ENCODE results near the gene IRS4. TPM values are rescaled to one million over a fixed set of nuclear protein-coding genes. Genes with fewer than 3 reads are reported as not detected.

Gene IRS4
- total RNA-seq, 3 donors from 2014 or later, result not detected

- ATAC-seq, result no peak
- no peaks in the 10 kb centered on the region for H3K4me1 Mint-ChIP-seq (ENCODE audit: low read depth)
- H3K36me3 Mint-ChIP-seq (ENCODE audit: insufficient read depth), result no peaks in the 10 kb centered on the region
- DNase-seq, result no peak
- H3K27me3 Mint-ChIP-seq (ENCODE audit: low read depth), result no peaks in the 10 kb centered on the region
- H3K9me3 Mint-ChIP-seq, result no peaks in the 10 kb centered on the region
- H3K4me3 Mint-ChIP-seq, result no peak overlapping the region
Measured at GRCh38 chrX:108702530-108702929, 33.8 kb downstream of the IRS4 start.

GRCh38 chrX:108701633-108702032 is 34.7 kb downstream of the IRS4 start:
- ATAC-seq (no peak), DNase-seq (no peak)
- no peaks in the 10 kb centered on the region for H3K4me1 Mint-ChIP-seq (ENCODE audit: low read depth)

GRCh38 chrX:108699368-108699767 is 37.0 kb downstream of the IRS4 start:
- no peaks in the 10 kb centered on the region for H3K4me1 Mint-ChIP-seq (ENCODE audit: low read depth)
- DNase-seq, result no peak
- peaks cover 4% of the 10 kb centered on the region for H3K9me3 Mint-ChIP-seq
- ATAC-seq, result no peak
- H3K36me3 Mint-ChIP-seq (ENCODE audit: insufficient read depth), result no peaks in the 10 kb centered on the region
- no peak overlapping the region for H3K4me3 Mint-ChIP-seq
- no peaks in the 10 kb centered on the region for H3K27me3 Mint-ChIP-seq (ENCODE audit: low read depth)

More at GRCh38 chrX:108701633-108702032, 34.7 kb downstream of the IRS4 start:
- no peak overlapping the region for H3K4me3 Mint-ChIP-seq
- no peaks in the 10 kb centered on the region for H3K9me3 Mint-ChIP-seq
- no peaks in the 10 kb centered on the region for H3K27me3 Mint-ChIP-seq (ENCODE audit: low read depth)
- no peaks in the 10 kb centered on the region for H3K36me3 Mint-ChIP-seq (ENCODE audit: insufficient read depth)

GRCh38 chrX:108696690-108697089 is 39.7 kb downstream of the IRS4 start:
- DNase-seq (no peak), ATAC-seq (no peak)
- H3K9me3 Mint-ChIP-seq, result peaks cover 4% of the 10 kb centered on the region
- H3K36me3 Mint-ChIP-seq (ENCODE audit: insufficient read depth), result no peaks in the 10 kb centered on the region
- no peak overlapping the region for H3K4me3 Mint-ChIP-seq
- no peaks in the 10 kb centered on the region for H3K27me3 Mint-ChIP-seq (ENCODE audit: low read depth)
- no peaks in the 10 kb centered on the region for H3K4me1 Mint-ChIP-seq (ENCODE audit: low read depth)

Measured in activated T-cell treated with anti-CD3 and anti-CD28 coated beads, Interleukin-2, amount 50 U/mL, for 4 hours (primary cell).